RWPE2 (cell line): ENCODE results near the gene CDC42SE2.

ENCODE experiments used
- ATAC-seq: fragments of 200-7000 bp; cut with Tn5 transposase; 3 replicates; pipeline ENCODE4 v1.9.1; 2021; ENCODE audit warnings: low read depth
- DNase-seq: peaks from one replicate; pipeline ENCODE4 v3.0.0-alpha.2; 2020; ENCODE audit warnings: low spot score
- H3K27ac ChIP-seq: fragments of 450-650 bp; 2 replicates; pipeline ENCODE4 v1.5.1; 2017; ENCODE audit warnings: mild to moderate bottlenecking; ENCODE audit not compliant: poor library complexity, severe bottlenecking
- H3K27me3 ChIP-seq: fragments of 250-450 bp; sonication (Bioruptor Pico); 2 replicates; pipeline ENCODE4 v1.5.1; 2021; ENCODE audit warnings: mild to moderate bottlenecking, moderate library complexity; ENCODE audit not compliant: insufficient read depth, poor library complexity, severe bottlenecking
- H3K36me3 ChIP-seq: fragments of 250-450 bp; sonication (Bioruptor Pico); 2 replicates; pipeline ENCODE4 v1.5.1; 2020; ENCODE audit warnings: low read depth, mild to moderate bottlenecking, moderate library complexity
- H3K4me1 ChIP-seq: fragments of 250-450 bp; sonication (Bioruptor Pico); 2 replicates; pipeline ENCODE4 v1.5.1; 2021; ENCODE audit warnings: mild to moderate bottlenecking, moderate library complexity; ENCODE audit not compliant: insufficient read depth, poor library complexity, severe bottlenecking
- H3K4me3 ChIP-seq: fragments of 250-450 bp; sonication (Bioruptor Pico); 2 replicates; pipeline ENCODE4 v1.5.1; 2021; ENCODE audit warnings: mild to moderate bottlenecking, moderate library complexity; ENCODE audit not compliant: severe bottlenecking
- H3K9me3 ChIP-seq: fragments of 250-450 bp; sonication (Bioruptor Pico); 2 replicates; pipeline ENCODE4 v1.5.1; 2021; ENCODE audit warnings: mild to moderate bottlenecking, moderate library complexity; ENCODE audit not compliant: severe bottlenecking
- CTCF ChIP-seq: fragments of 450-650 bp; IDR thresholded peaks from one replicate; pipeline ENCODE4 v1.5.1; 2017; ENCODE audit warnings: mild to moderate bottlenecking, moderate library complexity; ENCODE audit not compliant: poor library complexity, severe bottlenecking

CDC42SE2 gene

DNA sequence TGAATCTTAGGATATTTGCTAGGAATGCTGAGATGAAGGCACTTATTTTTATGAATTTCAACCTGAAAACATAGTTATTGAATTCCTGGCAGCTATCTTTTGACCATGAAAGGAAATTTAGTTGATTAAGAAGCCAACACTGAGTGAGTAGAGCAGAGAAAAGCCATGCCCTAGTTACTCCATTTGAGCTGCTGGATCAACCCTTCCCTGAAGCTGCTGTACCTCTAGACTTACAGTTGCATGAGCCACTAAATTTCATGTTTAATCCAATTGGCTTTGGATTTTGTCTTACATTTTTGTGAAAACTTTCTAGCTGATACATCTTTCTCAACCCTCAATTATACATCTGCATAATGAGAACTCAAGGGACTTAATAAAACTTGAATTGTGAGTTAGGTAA is 54.6 kb downstream of the CDC42SE2 start:
- Histone ChIP-seq H3K9me3 (no peaks in the 10 kb centered on the region), H3K27ac (no peak overlapping the region), H3K36me3 (peaks cover 32% of the 10 kb centered on the region), H3K27me3 (no peaks in the 10 kb centered on the region), H3K4me1 (peaks cover 14% of the 10 kb centered on the region), H3K4me3 (no peak overlapping the region)
- no peak for TF ChIP-seq CTCF
- DNase-seq: no peak
- no peak for ATAC-seq

DNA sequence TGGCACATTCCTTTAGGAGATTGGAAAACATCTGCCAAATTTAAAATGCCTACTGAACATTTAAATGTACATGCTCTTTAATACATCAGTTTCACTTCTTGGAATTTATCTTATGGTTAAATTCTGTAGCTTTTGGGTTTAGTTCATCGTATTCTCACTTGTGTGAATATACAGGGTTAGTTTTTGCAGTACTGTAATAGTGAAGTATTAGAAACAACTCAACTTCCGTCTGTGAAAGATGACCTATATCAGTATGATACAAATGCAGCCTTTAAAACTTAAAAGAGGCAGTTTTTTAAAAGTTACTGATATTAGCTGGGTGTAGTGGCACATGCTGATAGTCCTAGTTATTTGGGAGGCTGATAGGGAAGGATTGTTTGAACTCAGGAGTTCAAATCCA is 57.2 kb downstream of the CDC42SE2 start:
- no peak overlapping the region for H3K27ac ChIP-seq
- DNase-seq: no peak
- no peaks in the 10 kb centered on the region for H3K9me3 ChIP-seq
- ATAC-seq: no peak
- no peaks in the 10 kb centered on the region for H3K27me3 ChIP-seq
- no peak overlapping the region for H3K4me3 ChIP-seq
- peaks cover 21% of the 10 kb centered on the region for H3K4me1 ChIP-seq
- H3K36me3 ChIP-seq: peaks cover 36% of the 10 kb centered on the region
- no peak for TF ChIP-seq CTCF

- Histone ChIP-seq H3K27me3 (no peaks in the 10 kb centered on the region), H3K27ac (peak overlapping the region; percentile 7), H3K9me3 (no peaks in the 10 kb centered on the region), H3K4me1 (peaks cover 35% of the 10 kb centered on the region), H3K36me3 (peaks cover 18% of the 10 kb centered on the region), H3K4me3 (no peak overlapping the region)
- ATAC-seq (peak; percentile 81), DNase-seq (no peak)
- TF ChIP-seq CTCF: no peak
Observed at GRCh38 chr5:131322926-131323325, 59.1 kb downstream of the CDC42SE2 start.

DNA sequence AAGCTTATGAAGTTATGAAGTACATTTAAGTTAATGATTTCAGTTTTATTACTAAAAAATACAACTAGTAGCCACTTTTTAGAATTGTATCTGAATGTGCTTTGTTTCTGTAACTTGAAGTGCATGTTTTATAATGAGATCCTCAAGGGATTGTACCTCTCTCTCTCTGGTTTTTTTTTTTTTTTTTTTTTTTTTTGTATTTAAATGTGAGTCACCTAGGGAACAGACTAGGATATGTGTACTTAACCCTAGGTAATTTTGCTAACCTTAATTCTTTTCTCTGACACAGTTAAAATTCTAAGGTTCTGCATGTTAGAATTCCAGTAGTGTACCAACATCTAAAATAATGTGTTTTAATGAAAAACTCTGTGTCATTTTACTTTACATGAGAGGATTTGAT is 59.5 kb downstream of the CDC42SE2 start:
- Histone ChIP-seq H3K27ac (peak overlapping the region; percentile 7), H3K36me3 (peaks cover 14% of the 10 kb centered on the region), H3K4me3 (no peak overlapping the region), H3K27me3 (no peaks in the 10 kb centered on the region), H3K9me3 (no peaks in the 10 kb centered on the region), H3K4me1 (peaks cover 39% of the 10 kb centered on the region)
- no peak for DNase-seq
- TF ChIP-seq CTCF: no peak
- ATAC-seq: peak; percentile 46; the same call in 2 of the 3 replicates

- H3K27ac ChIP-seq: no peak overlapping the region
- TF ChIP-seq CTCF: no peak
Observed at GRCh38 chr5:131324303-131324702, 60.5 kb downstream of the CDC42SE2 start.

More at GRCh38 chr5:131324303-131324702, 60.5 kb downstream of the CDC42SE2 start:
- no peak overlapping the region for H3K4me3 ChIP-seq
- no peaks in the 10 kb centered on the region for H3K27me3 ChIP-seq
- peaks cover 12% of the 10 kb centered on the region; the same call in 1 of the 2 replicates for H3K36me3 ChIP-seq
- H3K9me3 ChIP-seq: no peaks in the 10 kb centered on the region
- DNase-seq: no peak
- ATAC-seq: no peak
- peaks cover 49% of the 10 kb centered on the region for H3K4me1 ChIP-seq
